ENCODE data around the gene EDNRA. TPM values are rescaled to one million over a fixed set of nuclear protein-coding genes. Genes with fewer than 3 reads are reported as not detected.

Gene EDNRA
- total and polyA plus RNA-seq, 2 of the 8 experiments (the other 6 are each of a cell fraction or from before 2014, with no cell fraction given): 1.7 to 3.3 TPM

DNA sequence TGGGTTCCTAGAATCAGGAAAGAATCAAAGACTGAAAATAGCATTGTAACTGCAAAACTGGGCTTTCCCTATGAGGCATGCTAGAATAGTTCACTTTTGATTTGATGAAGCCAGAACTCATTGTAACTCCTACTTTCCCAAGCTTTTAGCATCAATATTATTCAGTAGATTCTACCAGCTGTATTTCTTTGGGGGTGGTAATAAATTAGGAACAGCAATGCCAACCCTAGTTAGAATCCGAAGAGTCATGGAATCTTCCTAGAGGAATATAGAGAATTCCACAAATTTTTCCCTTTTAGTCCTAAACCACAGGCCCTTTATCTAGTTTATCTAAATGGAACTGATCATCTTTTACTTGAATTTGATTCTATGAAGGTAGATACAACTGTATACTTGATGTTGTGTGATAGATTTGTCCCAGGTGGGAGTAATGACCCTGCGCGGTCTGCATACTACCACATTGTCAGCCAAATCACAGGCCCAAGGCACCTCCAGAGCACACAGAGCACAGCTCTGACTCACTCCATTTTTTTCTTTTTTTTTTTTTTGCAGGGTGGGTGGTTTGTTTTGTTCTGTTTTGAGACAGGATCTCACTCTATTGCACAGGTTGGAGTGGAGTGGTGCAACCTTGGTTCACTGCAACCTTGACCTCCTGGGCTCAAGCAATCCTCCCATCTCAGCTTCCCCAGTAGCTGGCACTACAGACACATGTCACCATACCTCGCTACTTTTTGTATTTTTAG, 66.6 kb downstream of the EDNRA start:
- POLR2A ChIA-PET (ENCODE audit: partially characterized antibody): no interaction called here
- no peak overlapping the region for H3K4me3 ChIP-seq (ENCODE audit: extremely low read depth in 1 of 4, insufficient read depth in 2 of 4, low read depth in 3 of 4, low read length in 4 of 4)
- TF ChIP-seq NANOG (IDR thresholded peaks at IDR 0.05; ENCODE audit: insufficient read depth, low read depth, low read length, poor library complexity, severe bottlenecking): no peak
- TF ChIP-seq SP4 (IDR thresholded peaks at IDR 0.05; ENCODE audit: low read length): no peak
- TF ChIP-seq BACH1 (IDR thresholded peaks at IDR 0.05; ENCODE audit: low read length): no peak
- TF ChIP-seq BRCA1 (IDR thresholded peaks at IDR 0.05; ENCODE audit: low read depth, low read length): no peak
- TF ChIP-seq ZNF274 (IDR thresholded peaks at IDR 0.05; ENCODE audit: borderline replicate concordance, extremely low read depth, low read length): no peak
- TF ChIP-seq, protein P1, sequence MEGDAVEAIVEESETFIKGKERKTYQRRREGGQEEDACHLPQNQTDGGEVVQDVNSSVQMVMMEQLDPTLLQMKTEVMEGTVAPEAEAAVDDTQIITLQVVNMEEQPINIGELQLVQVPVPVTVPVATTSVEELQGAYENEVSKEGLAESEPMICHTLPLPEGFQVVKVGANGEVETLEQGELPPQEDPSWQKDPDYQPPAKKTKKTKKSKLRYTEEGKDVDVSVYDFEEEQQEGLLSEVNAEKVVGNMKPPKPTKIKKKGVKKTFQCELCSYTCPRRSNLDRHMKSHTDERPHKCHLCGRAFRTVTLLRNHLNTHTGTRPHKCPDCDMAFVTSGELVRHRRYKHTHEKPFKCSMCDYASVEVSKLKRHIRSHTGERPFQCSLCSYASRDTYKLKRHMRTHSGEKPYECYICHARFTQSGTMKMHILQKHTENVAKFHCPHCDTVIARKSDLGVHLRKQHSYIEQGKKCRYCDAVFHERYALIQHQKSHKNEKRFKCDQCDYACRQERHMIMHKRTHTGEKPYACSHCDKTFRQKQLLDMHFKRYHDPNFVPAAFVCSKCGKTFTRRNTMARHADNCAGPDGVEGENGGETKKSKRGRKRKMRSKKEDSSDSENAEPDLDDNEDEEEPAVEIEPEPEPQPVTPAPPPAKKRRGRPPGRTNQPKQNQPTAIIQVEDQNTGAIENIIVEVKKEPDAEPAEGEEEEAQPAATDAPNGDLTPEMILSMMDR (IDR thresholded peaks at IDR 0.05; ENCODE audit: control extremely low read depth in 1 of 3, insufficient read depth in 1 of 3, low read depth in 1 of 3, low read length in 3 of 3): no peak
- no peak for TF ChIP-seq KDM1A (IDR thresholded peaks at IDR 0.05; ENCODE audit: borderline replicate concordance, low read length)
- TF ChIP-seq HDAC6 (IDR thresholded peaks at IDR 0.05; ENCODE audit: low read depth, low read length): no peak
- TF ChIP-seq HDAC2 (IDR thresholded peaks at IDR 0.05; ENCODE audit: borderline replicate concordance in 1 of 2, low read depth in 2 of 2, low read length in 2 of 2): no peak
- no peak for TF ChIP-seq BCL11A (IDR thresholded peaks at IDR 0.05; ENCODE audit: low read depth in 2 of 2, low read length in 2 of 2)

More for the DNA sequence above, 66.6 kb downstream of the EDNRA start:
- no peak overlapping the region for H3K9ac ChIP-seq (replicated peaks in 1 of 4; ENCODE audit: extremely low read depth in 1 of 4, low read depth in 3 of 4, low read length in 3 of 4)
- no peak overlapping the region for H3K4me2 ChIP-seq (ENCODE audit: insufficient read depth in 1 of 2, low read depth in 2 of 2, low read length in 2 of 2)
- H3K4ac ChIP-seq (replicated peaks; ENCODE audit: insufficient read length, low read depth, low read length): no peak overlapping the region
- H3K27me3 ChIP-seq (replicated peaks in 1 of 4; ENCODE audit: control insufficient read depth in 3 of 4, extremely low read depth in 1 of 4, insufficient read depth in 3 of 4, low read length in 3 of 4): no peaks in the 10 kb centered on the region
- H2AFZ ChIP-seq (ENCODE audit: low read length): no peak overlapping the region
- no peak overlapping the region for H2BK15ac ChIP-seq (ENCODE audit: low read length)
- no peak overlapping the region for H3K56ac ChIP-seq (replicated peaks; ENCODE audit: insufficient read length, low read depth, low read length)
- CTCF ChIA-PET (ENCODE audit: partially characterized antibody): interaction anchor here (0.6 to 1.3 kb wide), 3 partner anchors 11 to 137 kb away, joined by 3 to 5 read pairs (median 3); partner anchors contain the start of gene PRMT9
- H3K79me1 ChIP-seq (ENCODE audit: low read depth, low read length): no peaks in the 10 kb centered on the region
- H4K8ac ChIP-seq (ENCODE audit: extremely low read depth, insufficient read depth, low read length): no peak overlapping the region
- no peak for DNase-seq (ENCODE audit: low read depth in 1 of 2, low spot score in 2 of 2)
- no peak overlapping the region for H3K18ac ChIP-seq (ENCODE audit: extremely low read depth, low read length)
- no peak for FAIRE-seq
- no peaks in the 10 kb centered on the region for H3K4me1 ChIP-seq (replicated peaks in 1 of 4; ENCODE audit: control insufficient read depth in 3 of 4, insufficient read depth in 4 of 4, low read length in 3 of 4)
- no peaks in the 10 kb centered on the region for H3K23me2 ChIP-seq (ENCODE audit: low read depth, low read length)
- H3K27ac ChIP-seq (ENCODE audit: low read depth, low read length): no peak overlapping the region
- no peak overlapping the region for H2BK120ac ChIP-seq (replicated peaks; ENCODE audit: low read depth, low read length)
- H2BK5ac ChIP-seq (ENCODE audit: low read depth, low read length): no peak overlapping the region
- H3K79me2 ChIP-seq (ENCODE audit: control insufficient read depth in 1 of 2, insufficient read depth in 2 of 2, low read length in 2 of 2): no peaks in the 10 kb centered on the region
- no peak overlapping the region for H4K91ac ChIP-seq (replicated peaks; ENCODE audit: insufficient read length, low read length)
- H3K9me3 ChIP-seq (ENCODE audit: insufficient read depth in 2 of 2, low read depth in 1 of 2, low read length in 1 of 2): peaks cover 0 to under 1% of the 10 kb centered on the region in 2 experiments; a peak in 1 of 4 replicates
- 92% methylated on average over 4 of the region's 4 CpGs; no CpG with 5 or more reads in 1 of the 2 experiments for WGBS, 2 experiments (ENCODE audit: extremely low coverage in 1 of 2, insufficient coverage in 1 of 2, insufficient read length in 1 of 2, insufficient replicate concordance in 2 of 2, low coverage in 1 of 2, low lambda C conversion rate in 2 of 2, missing lambda C conversion rate in 1 of 2)
- H4K20me1 ChIP-seq (replicated peaks in 1 of 2; ENCODE audit: control insufficient read depth in 1 of 2, insufficient read depth in 2 of 2, low read length in 2 of 2): no peaks in the 10 kb centered on the region
- H3K36me3 ChIP-seq (ENCODE audit: control insufficient read depth in 2 of 4, insufficient read depth in 4 of 4, low read length in 3 of 4): no peaks in the 10 kb centered on the region
- no peak overlapping the region for H2AK5ac ChIP-seq (ENCODE audit: low read depth, low read length)
- H3K14ac ChIP-seq (ENCODE audit: insufficient read length): no peak overlapping the region
- no peak overlapping the region for H2BK12ac ChIP-seq (ENCODE audit: low read depth, low read length)
- H3K23ac ChIP-seq (ENCODE audit: insufficient read length): no peak overlapping the region
- H2BK20ac ChIP-seq (ENCODE audit: low read length): no peak overlapping the region
- H4K5ac ChIP-seq (ENCODE audit: insufficient read length, low read depth, low read length): no peak overlapping the region

Data from H1 (cell line).